CD4-positive, alpha-beta T cell treated with Interleukin-17A for 4 hours (primary cell): ENCODE data around the gene APOF.
A peak's percentile ranks its signal among the peaks of the same experiment; 100 is the strongest.
"Not testable (repeated sequence)": the region's sequence is repeated elsewhere in the genome, so short reads cannot be mapped to it uniquely, and the experiment has no call there.

Source experiments
- DNase-seq: peaks from one replicate; pipeline ENCODE4 v3.0.0-alpha.2; 2020; ENCODE audit warnings: mixed read lengths

Gene APOF

DNA sequence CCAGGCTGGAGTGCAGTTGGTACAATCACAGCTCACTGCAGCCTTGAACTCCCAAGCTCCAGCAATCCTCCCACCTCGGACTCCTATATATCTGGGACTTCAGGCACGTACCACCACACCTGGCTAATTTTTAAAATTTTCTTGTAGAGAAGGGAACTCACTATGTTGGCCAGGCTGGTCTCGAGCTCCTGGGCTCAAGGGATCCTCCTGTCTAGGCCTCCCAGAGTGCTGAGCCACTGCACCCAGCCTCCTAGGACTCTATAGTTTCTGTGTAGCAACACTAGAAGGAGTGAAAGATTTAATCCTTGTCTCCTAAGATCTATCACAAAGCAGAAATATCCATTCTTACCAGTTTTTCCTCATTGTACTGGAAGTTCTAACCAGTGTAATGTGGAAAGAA, 4.3 kb upstream of the APOF start:
- DNase-seq = no peak

GRCh38 chr12:56361487-56362129, 1.0 kb downstream of the APOF start:
- no peak for DNase-seq

DNA sequence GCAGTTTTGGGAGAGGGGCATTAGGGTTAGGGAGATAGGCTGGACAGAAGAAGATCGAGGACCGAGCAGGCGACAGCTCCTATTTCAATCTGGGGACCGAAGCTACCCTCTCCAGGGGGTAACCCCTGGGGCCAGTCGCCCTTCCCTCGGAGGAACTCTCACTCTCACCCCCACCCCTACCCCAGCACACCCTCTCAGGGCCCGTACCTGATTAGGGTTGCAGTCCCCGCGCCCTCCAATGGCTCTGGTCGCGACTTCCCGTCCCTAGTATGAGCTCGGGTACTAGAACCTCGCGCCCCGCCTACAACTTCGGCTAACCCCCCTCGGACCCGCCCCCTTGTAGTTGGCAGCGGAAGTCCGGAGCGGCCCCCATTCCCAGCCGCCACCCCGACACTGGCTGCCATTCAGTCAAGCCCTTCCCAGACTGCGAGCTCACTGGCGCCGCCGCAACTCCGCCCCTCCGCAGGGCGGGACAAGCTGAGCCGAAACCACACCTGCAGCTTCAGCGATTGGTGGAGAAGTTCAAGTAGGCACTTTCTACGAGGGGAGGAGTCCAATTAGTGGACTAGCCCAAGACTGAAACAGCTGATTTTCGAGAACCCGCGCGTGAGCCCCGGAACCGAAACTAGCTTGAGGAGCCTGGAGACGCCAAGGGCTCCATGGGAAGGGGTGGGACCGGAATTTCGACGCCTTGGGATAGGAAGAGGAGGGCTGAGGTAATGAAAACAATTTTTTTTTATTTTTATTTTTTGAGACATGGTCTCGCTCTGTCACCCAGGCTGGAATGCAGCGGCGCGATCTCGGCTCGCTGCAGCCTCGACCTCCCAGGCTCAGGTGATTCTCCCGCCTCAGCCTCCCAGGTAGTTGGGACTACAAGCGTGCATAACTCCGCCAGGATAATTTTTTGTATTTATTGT, 2.5 kb downstream of the APOF start, which contains the start of gene STAT2:
TSS of gene STAT2 (minus strand) at position 257 of the 917 bp plus-strand sequence. CDS start 3,536 bp downstream, outside the sequence.
- DNase-seq = peak; percentile 99

DNA sequence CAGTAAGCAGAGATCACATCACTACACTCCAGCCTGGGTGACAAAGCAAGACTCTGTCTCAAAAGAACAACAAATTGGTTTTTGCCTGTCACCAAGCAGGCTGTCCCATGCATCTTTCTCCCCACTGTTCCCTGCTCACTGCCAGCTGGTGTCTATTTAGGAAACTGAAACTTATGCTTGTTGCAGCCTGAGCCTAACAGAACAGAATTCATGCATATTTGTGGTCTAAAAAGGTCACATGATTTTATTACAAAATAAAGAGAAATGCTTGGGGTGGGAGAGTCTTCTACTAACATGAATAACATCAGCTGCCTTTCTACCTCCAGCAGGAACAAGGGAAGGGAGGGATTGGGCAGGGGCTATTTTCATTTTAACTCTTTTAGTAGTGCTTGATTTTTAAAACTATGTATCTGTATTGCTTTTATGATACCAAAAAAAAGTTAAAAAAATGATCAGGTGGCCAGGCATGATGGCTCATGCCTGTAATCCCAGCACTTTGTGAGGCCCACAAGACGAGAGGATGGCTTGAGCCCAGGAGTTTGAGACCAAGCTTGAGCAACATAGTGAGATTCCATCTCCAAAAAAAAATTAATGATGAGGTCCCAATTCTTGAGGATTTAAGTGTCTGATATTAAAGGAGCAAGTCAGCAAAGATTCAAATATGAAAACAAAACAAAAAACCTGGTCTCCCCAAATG, 3.7 kb downstream of the APOF start:
- no peak for DNase-seq

GRCh38 chr12:56351325-56351724, 11.3 kb downstream of the APOF start:
- DNase-seq = no peak

DNA sequence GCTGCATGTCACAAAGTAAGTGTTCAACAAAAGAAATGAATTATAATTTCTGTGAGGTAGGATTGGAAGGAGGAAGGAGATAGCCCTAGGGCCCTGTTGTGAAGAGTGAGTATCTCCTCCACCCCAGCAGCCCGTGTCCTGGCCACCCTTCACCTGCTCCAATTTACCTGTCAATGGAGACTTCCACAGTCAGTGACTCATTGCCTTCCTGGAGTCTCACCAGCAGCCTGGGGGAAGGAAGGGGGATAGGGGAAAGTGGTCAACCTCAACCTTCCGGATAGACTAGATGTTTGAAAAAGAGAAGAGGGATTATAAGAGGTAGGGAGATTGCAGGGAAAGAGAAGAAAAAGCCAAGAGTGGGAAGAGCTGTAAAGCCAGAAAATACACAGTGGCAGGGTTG, 12.0 kb downstream of the APOF start:
- no peak for DNase-seq

DNA sequence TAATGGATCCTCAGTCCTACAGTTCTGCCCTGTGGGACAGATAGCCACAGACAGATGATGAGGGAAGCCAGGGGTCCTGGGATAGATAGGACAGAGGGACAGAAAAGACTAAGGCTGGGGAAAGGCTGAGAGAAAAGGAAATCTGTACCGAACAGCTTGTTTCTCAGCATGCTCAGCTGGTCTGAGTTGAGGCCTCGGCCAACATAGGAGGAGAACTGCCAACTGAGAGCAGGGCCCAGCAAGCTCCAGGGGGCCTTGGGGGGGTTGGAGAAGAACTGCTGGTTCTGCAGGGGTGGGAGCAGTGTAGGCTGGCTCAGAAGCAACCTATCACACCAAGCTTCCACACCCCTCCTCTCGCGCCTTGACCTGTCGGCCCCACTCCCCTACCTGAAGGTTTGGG, 13.9 kb downstream of the APOF start:
- no peak for DNase-seq

GRCh38 chr12:56347255-56347654, 15.4 kb downstream of the APOF start:
- DNase-seq = not testable (repeated sequence)

- DNase-seq = peak; percentile 42
Observed at GRCh38 chr12:56346675-56347074, 16.0 kb downstream of the APOF start.

GRCh38 chr12:56342290-56342689, 20.4 kb downstream of the APOF start:
- not testable (repeated sequence) for DNase-seq

DNA sequence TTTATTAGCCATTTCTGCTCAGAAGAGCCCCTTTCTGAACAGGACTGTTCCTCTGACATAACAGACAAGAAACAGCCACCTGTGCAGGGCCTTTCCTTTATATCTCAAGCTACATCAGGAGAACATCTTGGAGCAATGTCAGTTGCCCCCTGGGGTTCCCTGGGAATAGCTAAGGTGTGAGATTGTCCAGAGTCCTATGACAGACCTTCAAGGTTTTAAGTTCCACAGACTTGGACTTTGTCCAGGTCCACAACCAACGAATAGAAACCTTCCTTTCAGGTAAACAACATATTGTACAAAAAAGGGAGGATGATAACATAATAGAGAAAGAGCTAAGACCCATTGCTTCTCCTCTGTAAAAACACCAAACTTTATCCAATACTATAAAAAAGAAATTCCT, 21.0 kb downstream of the APOF start:
- DNase-seq = no peak

DNA sequence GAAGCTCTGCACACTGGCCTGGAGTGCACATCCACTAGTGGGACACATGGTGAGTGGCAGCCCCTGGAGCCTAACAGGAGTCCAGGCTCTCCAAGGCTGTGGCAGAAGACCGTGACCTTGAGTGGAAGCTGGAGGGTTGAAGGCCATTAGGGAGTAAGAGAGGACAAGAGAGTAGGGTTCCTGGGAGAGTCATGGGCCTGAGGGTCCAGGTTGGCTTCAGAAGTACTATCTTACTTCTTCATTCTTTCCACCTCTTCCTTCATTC, 23.6 kb downstream of the APOF start:
- DNase-seq = no peak

GRCh38 chr12:56338308-56339157, 24.1 kb downstream of the APOF start, which contains the start of gene IL23A:
Gene IL23A, plus strand, starts transcription at chr12:56338884. Its CDS starts 161 bp downstream, at chr12:56339045.
- peak; percentile 88 for DNase-seq

- no peak for DNase-seq
Observed at GRCh38 chr12:56337753-56338251, 24.9 kb downstream of the APOF start.

DNA sequence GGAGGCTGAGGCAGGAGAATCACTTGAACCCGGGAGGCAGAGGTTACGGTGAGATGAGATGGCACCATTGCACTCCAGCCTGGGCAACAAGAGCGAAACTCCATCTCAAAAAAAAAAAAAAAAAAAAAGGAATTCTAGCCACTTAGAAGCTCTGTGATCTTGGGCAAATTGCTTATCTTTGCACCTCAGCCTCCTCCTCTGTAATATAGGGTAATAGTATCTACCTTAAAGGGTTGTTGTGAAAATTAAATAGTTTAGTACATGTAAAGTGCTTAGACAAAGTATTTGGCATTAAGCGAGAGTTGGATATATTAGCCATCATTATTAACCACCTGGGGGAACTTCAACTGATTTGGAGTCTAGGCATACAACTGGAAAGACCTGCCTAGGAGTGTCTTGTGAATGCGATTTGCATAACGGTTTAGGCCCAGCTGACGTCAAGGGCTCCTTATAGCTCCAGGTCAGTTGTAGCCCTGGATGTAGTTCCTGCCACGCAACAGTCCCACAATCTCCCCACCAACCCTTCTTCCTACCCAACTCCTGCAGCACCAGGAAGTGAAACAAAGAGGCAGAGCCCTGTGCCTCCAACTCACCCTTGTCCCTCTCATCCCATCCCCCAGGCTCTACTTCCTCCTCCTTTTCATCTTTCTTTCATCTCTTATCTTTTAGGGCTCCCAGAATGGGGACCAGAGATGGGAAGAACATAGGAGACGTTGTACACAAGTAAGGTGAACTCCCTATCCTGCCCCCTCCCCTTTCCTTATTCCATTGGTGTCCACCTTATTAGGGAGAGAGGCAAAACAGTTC, 26.1 kb downstream of the APOF start:
- DNase-seq = no peak

DNA sequence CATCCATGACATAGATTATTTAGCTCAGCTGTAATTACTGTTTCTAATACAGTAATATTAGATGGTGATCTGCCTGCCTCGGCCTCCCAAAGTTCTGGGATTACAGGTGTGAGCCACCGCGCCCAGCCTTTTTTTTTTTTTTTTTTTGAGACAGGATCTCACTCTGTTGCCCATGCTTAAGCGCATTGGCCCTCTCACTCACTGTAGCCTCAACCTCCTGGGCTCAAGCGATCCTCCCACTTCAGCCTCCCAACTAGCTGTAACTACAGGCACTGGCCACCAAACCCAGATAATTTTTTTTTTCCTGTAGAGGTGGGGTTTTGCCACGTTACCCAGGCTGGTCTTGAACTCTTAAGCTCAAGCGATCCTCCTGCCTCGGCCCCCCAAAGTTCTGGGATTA, 27.1 kb downstream of the APOF start:
- DNase-seq = not testable (repeated sequence)

DNA sequence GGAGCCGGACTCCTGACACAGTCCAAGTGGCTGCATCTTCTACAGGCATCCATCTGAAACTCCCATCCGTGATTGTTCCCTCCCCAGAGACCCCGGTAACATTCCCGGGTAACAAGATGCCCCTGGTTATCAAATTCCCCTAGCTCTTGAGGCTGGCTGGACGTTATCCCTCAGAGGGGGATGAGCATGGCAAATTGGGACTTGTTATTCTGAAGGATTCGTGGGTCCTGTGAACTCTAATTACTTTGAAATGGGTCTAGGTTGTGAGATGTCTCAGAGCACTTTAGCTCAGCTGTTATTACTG, 28.2 kb downstream of the APOF start:
- DNase-seq = no peak

- DNase-seq = peak; percentile 91
Observed at GRCh38 chr12:56333679-56334489, 28.8 kb downstream of the APOF start, which contains the start of gene PAN2. Gene PAN2, minus strand, starts transcription at chr12:56334000. Its CDS starts 906 bp downstream, at chr12:56333094.

DNA sequence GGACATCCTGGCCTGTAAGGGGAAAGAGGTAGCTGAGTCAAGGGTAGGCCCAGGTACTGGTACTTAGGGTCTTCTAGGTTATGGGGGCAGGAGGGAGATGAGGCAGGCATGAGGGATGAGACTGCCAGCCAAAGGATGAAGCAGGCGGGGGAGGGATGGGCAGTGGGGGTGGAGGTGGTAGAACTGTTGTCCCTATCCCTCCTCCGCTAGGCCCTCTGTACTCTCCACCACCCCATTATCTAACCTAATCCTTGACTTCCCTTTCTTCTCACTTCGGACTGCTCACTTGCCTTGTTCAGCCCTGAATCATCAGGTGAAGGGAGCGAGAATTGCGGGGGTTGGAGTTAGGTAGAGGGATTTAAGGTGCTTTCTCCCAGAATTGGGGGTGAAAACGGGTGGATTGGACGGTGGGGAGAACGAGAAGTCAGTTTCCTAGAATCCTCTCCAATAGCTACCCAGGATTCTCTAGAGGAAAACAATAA, 29.4 kb downstream of the APOF start:
- no peak for DNase-seq

- DNase-seq = no peak
Observed at GRCh38 chr12:56332512-56333196, 30.0 kb downstream of the APOF start.
